NCI-H1694 (cell line): ENCODE data around the gene ADAMTS19.

Experiments
- DNase-seq: peaks from one replicate; lab custom pipeline; 2025; lab: John Stamatoyannopoulos, UW

ADAMTS19 gene

GRCh38 chr5:129770024-129770820 lies 310.1 kb downstream of the ADAMTS19 start:
- DNase-seq = no peak

- no peak for DNase-seq
Measured at GRCh38 chr5:129771058-129771838, 311.1 kb downstream of the ADAMTS19 start.

GRCh38 chr5:129773376-129773775 lies 313.3 kb downstream of the ADAMTS19 start:
- no peak for DNase-seq

GRCh38 chr5:129781594-129781993 lies 321.5 kb downstream of the ADAMTS19 start:
- DNase-seq = no peak
